Mesendoderm (in vitro differentiated cells): Measurements from ENCODE around the gene ZNF33B.
"Not testable (repeated sequence)": the region's sequence is repeated elsewhere in the genome, so short reads cannot be mapped to it uniquely, and the experiment has no call there.

Experiments
- DNase-seq: peaks from one replicate; pipeline ENCODE4 v3.0.0; 2013
- H2AK5ac ChIP-seq: 2 replicates; pipeline ENCODE4 v1.6.1; 2013; ENCODE audit warnings: low read length, inconsistent platforms
- H2BK120ac ChIP-seq: 2 replicates; pipeline ENCODE4 v1.6.1; 2013; ENCODE audit warnings: low read depth, mild to moderate bottlenecking, low read length, moderate library complexity, mixed read lengths
- H2BK15ac ChIP-seq: replicated peaks from 2 replicates; pipeline ENCODE4 v1.6.1; 2013; ENCODE audit warnings: low read depth, mild to moderate bottlenecking, moderate library complexity
- H2BK5ac ChIP-seq: 2 replicates; pipeline ENCODE4 v1.6.1; 2013; ENCODE audit warnings: low read length, inconsistent platforms
- H3K18ac ChIP-seq: 2 replicates; pipeline ENCODE4 v1.6.1; 2013; ENCODE audit warnings: mild to moderate bottlenecking, low read length, mixed read lengths
- H3K23ac ChIP-seq: one replicate; pipeline ENCODE4 v1.6.1; 2013; ENCODE audit warnings: low read length
- H3K27ac ChIP-seq: 2 replicates; pipeline ENCODE4 v1.5.1; 2013; ENCODE audit warnings: low read depth, mild to moderate bottlenecking, inconsistent platforms, low read length, moderate library complexity
- H3K27me3 ChIP-seq: 2 replicates; pipeline ENCODE4 v1.6.1; 2013; ENCODE audit warnings: low read length, control low read depth, mild to moderate bottlenecking, inconsistent platforms; ENCODE audit not compliant: insufficient read depth, poor library complexity
- H3K36me3 ChIP-seq: 2 replicates; pipeline ENCODE4 v1.6.1; 2013; ENCODE audit warnings: low read length, inconsistent platforms; ENCODE audit not compliant: control insufficient read depth, insufficient read depth
- H3K4ac ChIP-seq: one replicate; pipeline ENCODE4 v1.6.1; 2013; ENCODE audit warnings: low read depth, mild to moderate bottlenecking, low read length, moderate library complexity
- H3K4me1 ChIP-seq: 2 replicates; pipeline ENCODE4 v1.6.1; 2013; ENCODE audit warnings: low read depth, low read length, inconsistent platforms; ENCODE audit not compliant: control insufficient read depth
- H3K4me2 ChIP-seq: 2 replicates; pipeline ENCODE4 v1.6.1; 2013; ENCODE audit warnings: low read length
- H3K4me3 ChIP-seq: 2 replicates; pipeline ENCODE4 v1.5.1; 2013; ENCODE audit warnings: mild to moderate bottlenecking, low read length
- H3K56ac ChIP-seq: one replicate; pipeline ENCODE4 v1.6.1; 2013; ENCODE audit warnings: low read length
- H3K79me1 ChIP-seq: 2 replicates; pipeline ENCODE4 v1.6.1; 2013; ENCODE audit warnings: low read length, inconsistent platforms
- H3K79me2 ChIP-seq: 2 replicates; pipeline ENCODE4 v1.6.1; 2013; ENCODE audit warnings: mild to moderate bottlenecking, low read length; ENCODE audit not compliant: control insufficient read depth, insufficient read depth
- H3K9ac ChIP-seq: 2 replicates; pipeline ENCODE4 v1.6.1; 2013; ENCODE audit warnings: low read length, inconsistent platforms
- H4K5ac ChIP-seq: one replicate; pipeline ENCODE4 v1.6.1; 2013; ENCODE audit warnings: low read length
- H4K8ac ChIP-seq: one replicate; pipeline ENCODE4 v1.6.1; 2013; ENCODE audit warnings: low read depth, mild to moderate bottlenecking, control low read depth, low read length, moderate library complexity
- WGBS: extraction: QIAGEN DNeasy Blood & Tissue Kit; methylation state at CpG from one replicate; pipeline ENCODE4 v1.1.7; 2013; ENCODE audit warnings: low lambda C conversion rate, missing lambda C conversion rate; ENCODE audit not compliant: insufficient coverage; ENCODE audit errors: extremely low coverage; 5-methylcytosine and 5-hydroxymethylcytosine counted together

ZNF33B gene

GRCh38 chr10:42576338-42576737 is 62.0 kb downstream of the ZNF33B start:
- H4K5ac ChIP-seq, result no peak overlapping the region
- no peak overlapping the region for H3K56ac ChIP-seq
- H3K79me1 ChIP-seq, result no peaks in the 10 kb centered on the region
- H3K4ac ChIP-seq, result no peak overlapping the region
- no peak overlapping the region for H2BK15ac ChIP-seq
- H2BK120ac ChIP-seq, result no peak overlapping the region
- H2BK5ac ChIP-seq, result no peak overlapping the region
- WGBS, result no CpG with 5 or more reads among the region's 4 CpGs
- H3K4me1 ChIP-seq, result no peaks in the 10 kb centered on the region
- H3K79me2 ChIP-seq, result no peaks in the 10 kb centered on the region
- H3K27me3 ChIP-seq, result no peaks in the 10 kb centered on the region
- H3K23ac ChIP-seq, result no peak overlapping the region
- H3K18ac ChIP-seq, result no peak overlapping the region
- no peak for DNase-seq
- no peak overlapping the region for H3K4me2 ChIP-seq
- H4K8ac ChIP-seq, result no peak overlapping the region
- H3K36me3 ChIP-seq, result no peaks in the 10 kb centered on the region
- H3K27ac ChIP-seq, result no peak overlapping the region
- no peak overlapping the region for H2AK5ac ChIP-seq
- no peak overlapping the region for H3K9ac ChIP-seq
- no peak overlapping the region for H3K4me3 ChIP-seq

- Histone ChIP-seq H3K27me3 (no peaks in the 10 kb centered on the region), H3K79me2 (no peaks in the 10 kb centered on the region), H3K18ac (no peak overlapping the region), H3K23ac (no peak overlapping the region), H3K4me1 (no peaks in the 10 kb centered on the region), H3K36me3 (no peaks in the 10 kb centered on the region), H4K8ac (no peak overlapping the region), H2BK5ac (no peak overlapping the region), H3K27ac (no peak overlapping the region), H3K4ac (no peak overlapping the region), H4K5ac (no peak overlapping the region), H3K79me1 (no peaks in the 10 kb centered on the region), H2BK120ac (no peak overlapping the region), H2BK15ac (no peak overlapping the region), H3K9ac (no peak overlapping the region), H2AK5ac (no peak overlapping the region), H3K4me2 (no peak overlapping the region), H3K56ac (no peak overlapping the region), H3K4me3 (no peak overlapping the region)
- no peak for DNase-seq
- WGBS, result no CpG with 5 or more reads among the region's 5 CpGs
Observed at GRCh38 chr10:42574336-42574735, 64.0 kb downstream of the ZNF33B start.

DNA sequence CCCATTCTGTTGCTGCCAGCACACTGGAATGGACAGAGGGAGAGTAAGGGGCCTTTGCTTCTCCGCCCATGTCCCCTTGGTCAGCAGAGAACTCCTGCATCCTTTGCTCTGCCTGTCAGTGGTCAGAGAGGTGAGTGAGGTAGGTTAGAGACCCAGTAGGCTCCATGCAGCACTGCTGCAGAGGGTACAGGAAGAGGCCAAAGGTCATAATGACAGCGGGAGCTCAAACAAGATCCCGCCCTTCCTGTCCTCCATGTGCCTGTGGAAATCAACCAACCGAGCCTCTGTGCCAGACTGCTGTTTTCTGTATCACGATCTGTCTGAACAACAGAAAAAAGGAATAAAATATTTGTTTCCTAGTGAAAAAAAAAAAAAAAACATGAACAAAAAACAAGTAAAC is 81.4 kb downstream of the ZNF33B start:
- Histone ChIP-seq H3K4ac (no peak overlapping the region), H2BK15ac (no peak overlapping the region), H2BK120ac (no peak overlapping the region), H3K4me1 (no peaks in the 10 kb centered on the region), H3K4me2 (no peak overlapping the region), H3K79me2 (no peaks in the 10 kb centered on the region), H3K9ac (no peak overlapping the region), H3K4me3 (no peak overlapping the region), H3K79me1 (no peaks in the 10 kb centered on the region), H4K8ac (no peak overlapping the region), H2BK5ac (no peak overlapping the region), H2AK5ac (no peak overlapping the region), H3K56ac (no peak overlapping the region), H4K5ac (no peak overlapping the region), H3K27ac (no peak overlapping the region), H3K27me3 (no peaks in the 10 kb centered on the region), H3K23ac (no peak overlapping the region), H3K36me3 (no peaks in the 10 kb centered on the region), H3K18ac (no peak overlapping the region)
- DNase-seq, result no peak
- no CpG with 5 or more reads among the region's 5 CpGs for WGBS

GRCh38 chr10:42553576-42553975 is 84.8 kb downstream of the ZNF33B start:
- H3K23ac ChIP-seq, H3K36me3 ChIP-seq, H3K18ac ChIP-seq, H2BK120ac ChIP-seq, H3K9ac ChIP-seq, H2AK5ac ChIP-seq, H3K27me3 ChIP-seq, H3K4ac ChIP-seq, H4K8ac ChIP-seq, DNase-seq, H3K4me3 ChIP-seq, H3K56ac ChIP-seq, H3K4me1 ChIP-seq, H3K27ac ChIP-seq, H3K79me2 ChIP-seq, H2BK5ac ChIP-seq, H3K79me1 ChIP-seq, H2BK15ac ChIP-seq, H3K4me2 ChIP-seq, H4K5ac ChIP-seq: not testable (repeated sequence)
- WGBS, result no CpG with 5 or more reads among the region's 12 CpGs

DNA sequence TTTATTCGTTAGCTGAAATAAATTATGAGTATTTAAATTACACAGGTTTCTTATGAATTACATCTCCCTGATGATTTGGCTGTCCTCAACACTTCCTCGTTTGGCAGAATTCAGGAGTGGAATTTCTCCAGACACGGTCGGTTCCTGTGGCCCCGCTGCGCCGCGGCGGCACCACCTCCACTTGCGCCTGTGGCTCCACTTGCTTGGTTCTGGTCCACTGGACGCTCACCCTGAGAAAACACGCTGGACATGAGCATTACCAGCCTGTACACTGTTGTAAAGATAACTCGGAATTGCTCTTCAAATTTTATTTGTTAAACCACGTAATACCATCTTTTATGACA is 85.3 kb downstream of the ZNF33B start:
- Histone ChIP-seq H3K23ac (no peak overlapping the region), H4K8ac (no peak overlapping the region), H2BK15ac (no peak overlapping the region), H3K27ac (no peak overlapping the region), H3K4ac (no peak overlapping the region), H3K79me1 (no peaks in the 10 kb centered on the region), H3K4me3 (peak overlapping the region; percentile 9), H3K9ac (peak overlapping the region; percentile 1), H3K4me2 (peak overlapping the region; percentile 9), H3K27me3 (no peaks in the 10 kb centered on the region), H4K5ac (no peak overlapping the region), H3K18ac (no peak overlapping the region), H3K36me3 (no peaks in the 10 kb centered on the region), H2AK5ac (no peak overlapping the region), H3K4me1 (no peaks in the 10 kb centered on the region), H3K79me2 (no peaks in the 10 kb centered on the region), H2BK5ac (no peak overlapping the region), H3K56ac (peak overlapping the region; percentile 1), H2BK120ac (no peak overlapping the region)
- WGBS, result no CpG with 5 or more reads among the region's 14 CpGs
- DNase-seq, result no peak

GRCh38 chr10:42552188-42553063 is 85.9 kb downstream of the ZNF33B start:
- Histone ChIP-seq H3K4me1 (no peaks in the 10 kb centered on the region), H3K79me2 (no peaks in the 10 kb centered on the region), H3K27ac (no peak overlapping the region), H2BK5ac (no peak overlapping the region), H3K56ac (peak overlapping the region; percentile 96), H2BK15ac (no peak overlapping the region), H4K8ac (no peak overlapping the region), H3K4ac (no peak overlapping the region), H3K4me3 (peak overlapping the region; percentile 94), H3K9ac (peak overlapping the region; percentile 86), H3K79me1 (no peaks in the 10 kb centered on the region), H2BK120ac (no peak overlapping the region), H4K5ac (no peak overlapping the region), H3K4me2 (peak overlapping the region; percentile 87), H3K23ac (no peak overlapping the region), H3K18ac (no peak overlapping the region), H3K36me3 (no peaks in the 10 kb centered on the region), H3K27me3 (no peaks in the 10 kb centered on the region), H2AK5ac (no peak overlapping the region)
- DNase-seq, result peak; percentile 99
- no CpG with 5 or more reads among the region's 61 CpGs for WGBS
